GM15510 (cell line): Measurements from ENCODE around the gene CMC2.

Experiments
- POLR2A ChIP-seq: IDR thresholded peaks from 3 replicates; pipeline ENCODE4 v1.6.1; 2011; ENCODE audit warnings: borderline replicate concordance; ENCODE audit not compliant: insufficient read length; ENCODE audit errors: extremely low read depth

The CMC2 gene

GRCh38 chr16:80971819-80972218 is 34.9 kb downstream of the CMC2 start:
- TF ChIP-seq POLR2A = no peak

DNA sequence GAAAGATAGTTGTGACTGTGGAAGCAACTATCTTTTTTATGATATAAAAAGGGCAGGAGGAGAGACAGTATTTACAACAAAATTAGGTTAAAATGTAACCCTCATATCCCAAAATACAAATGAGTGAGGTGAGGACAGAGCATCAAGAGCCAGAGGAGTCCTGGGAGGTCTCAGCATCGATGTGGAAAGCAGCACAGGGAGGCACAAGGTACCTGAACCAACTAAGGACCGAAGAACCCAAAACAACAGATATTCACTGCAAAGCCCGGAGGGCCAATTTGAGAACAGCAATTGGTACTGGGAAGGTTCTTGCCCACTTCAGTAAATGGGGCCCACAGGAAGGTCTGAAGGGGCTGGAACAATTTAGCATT is 37.6 kb downstream of the CMC2 start:
- TF ChIP-seq POLR2A = no peak

DNA sequence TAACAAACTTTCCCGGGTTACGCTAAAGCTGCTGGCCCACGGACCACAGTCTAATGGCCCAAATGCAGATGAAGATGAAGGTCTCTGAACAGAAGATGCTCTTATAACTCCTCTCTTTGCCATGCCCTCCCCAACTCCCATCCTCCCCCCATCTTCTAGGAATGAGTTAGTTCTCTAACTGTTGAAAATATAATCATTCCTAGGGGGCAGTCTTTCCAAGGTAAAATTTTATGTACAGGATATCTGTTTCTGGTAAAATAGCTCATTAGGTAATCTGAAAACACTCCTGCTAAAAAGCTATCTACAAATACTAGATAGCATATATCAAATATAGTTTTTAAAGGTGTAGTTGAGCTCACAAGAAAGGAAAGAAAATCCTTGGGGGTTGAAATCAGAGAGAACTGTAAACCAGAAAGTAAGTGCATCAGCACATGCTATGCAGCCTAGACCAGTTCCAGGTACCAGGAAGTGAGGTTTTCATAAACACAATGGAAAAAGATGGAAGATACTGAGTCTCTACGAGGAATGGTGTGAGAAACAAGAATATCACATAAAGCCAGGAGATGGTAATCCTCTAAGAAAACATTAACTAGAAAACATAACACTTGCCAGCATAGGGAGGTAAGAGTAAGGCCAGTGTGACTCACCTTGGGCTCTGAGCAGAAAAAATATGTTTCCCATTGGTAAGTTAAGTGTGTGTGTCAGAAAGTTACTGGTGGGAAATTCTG is 38.1 kb downstream of the CMC2 start:
- no peak for TF ChIP-seq POLR2A

- no peak for TF ChIP-seq POLR2A
These were observed 40.1 kb downstream of the CMC2 start for GRCh38 chr16:80966617-80967016.

DNA sequence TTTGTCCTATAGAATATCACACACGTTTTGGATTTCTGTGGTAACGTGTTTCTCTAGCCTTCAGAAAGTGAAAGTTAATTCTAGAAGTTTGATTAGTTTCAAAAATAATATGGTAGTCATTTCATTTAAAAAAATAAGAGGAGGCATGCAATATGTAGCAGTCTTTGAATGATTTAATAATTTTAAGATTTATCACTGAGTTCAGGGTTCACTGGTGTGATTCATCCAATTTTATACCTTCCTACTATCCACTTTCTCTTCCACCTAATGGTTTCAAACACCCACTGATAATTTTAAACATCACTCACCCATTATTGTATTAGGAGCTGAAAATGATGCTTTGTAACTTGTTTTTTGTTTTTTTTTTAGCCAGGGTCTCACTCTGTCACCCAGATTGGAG is 42.3 kb downstream of the CMC2 start:
- no peak for TF ChIP-seq POLR2A

DNA sequence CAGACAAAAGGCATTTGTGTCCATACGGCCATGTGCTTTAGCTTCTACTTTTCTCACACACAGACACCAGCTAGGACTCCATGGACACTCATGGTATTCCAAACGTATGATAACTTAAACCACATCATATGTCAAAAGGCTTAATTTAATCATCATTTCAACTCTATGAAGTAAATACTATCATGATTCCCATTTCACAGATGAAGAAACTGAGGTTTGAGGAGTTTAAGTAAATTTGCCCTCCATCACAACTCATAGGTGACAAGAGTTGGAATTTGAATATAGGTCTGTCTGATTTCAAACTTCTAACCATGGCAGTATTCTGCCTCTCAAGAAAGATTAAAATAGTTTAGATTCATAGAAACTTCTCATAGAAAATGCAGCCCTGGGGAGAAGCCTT is 43.8 kb downstream of the CMC2 start:
- TF ChIP-seq POLR2A = no peak

- TF ChIP-seq POLR2A = no peak
These were observed 48.4 kb downstream of the CMC2 start for GRCh38 chr16:80958284-80958683.

- no peak for TF ChIP-seq POLR2A
These were observed 51.7 kb downstream of the CMC2 start for GRCh38 chr16:80954985-80955384.

GRCh38 chr16:80948886-80949493 is 57.7 kb downstream of the CMC2 start:
- no peak for TF ChIP-seq POLR2A

DNA sequence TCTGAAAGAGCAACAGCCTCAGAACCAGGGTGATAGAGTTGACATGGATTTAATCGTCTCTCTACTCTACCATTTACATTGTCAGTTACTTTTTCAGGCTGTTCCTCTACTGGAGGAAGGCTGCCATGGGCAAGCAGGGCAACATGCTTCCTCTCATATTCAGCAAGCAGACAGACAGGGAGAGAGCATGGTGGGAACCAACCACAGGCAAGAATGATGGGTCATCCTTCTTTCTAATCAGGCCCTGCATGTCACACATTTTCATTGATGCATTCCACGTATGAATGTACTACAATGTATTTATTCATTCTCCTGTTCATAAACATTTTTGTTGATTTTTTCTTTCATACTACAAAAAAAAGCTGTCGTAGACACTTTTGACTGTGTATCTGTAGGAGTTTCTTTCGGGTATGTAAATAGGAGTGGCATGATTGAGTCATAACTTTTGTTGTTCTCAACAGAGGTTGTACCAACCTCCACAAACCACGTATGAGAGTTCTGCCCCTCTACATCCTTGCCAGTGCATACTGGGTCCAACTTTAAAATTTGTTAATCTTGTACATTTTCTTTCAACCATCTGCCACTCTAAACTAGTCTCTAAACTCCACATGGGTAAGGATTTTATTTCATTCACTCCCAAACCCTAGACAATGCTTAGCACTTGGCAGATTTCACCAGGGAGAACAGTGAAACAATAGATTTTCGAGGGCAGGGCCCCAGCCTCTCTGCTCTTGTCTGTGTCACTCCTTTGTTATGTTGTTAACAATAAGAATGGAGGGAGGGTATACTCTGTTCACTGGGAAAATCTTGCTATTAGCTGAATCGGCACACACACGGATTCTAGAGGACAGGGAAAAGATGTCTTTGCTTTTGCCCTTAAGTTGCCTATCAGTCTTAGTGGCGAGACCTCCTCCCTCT is 58.7 kb downstream of the CMC2 start:
- no peak for TF ChIP-seq POLR2A

GRCh38 chr16:80947239-80947638 is 59.4 kb downstream of the CMC2 start:
- no peak for TF ChIP-seq POLR2A

DNA sequence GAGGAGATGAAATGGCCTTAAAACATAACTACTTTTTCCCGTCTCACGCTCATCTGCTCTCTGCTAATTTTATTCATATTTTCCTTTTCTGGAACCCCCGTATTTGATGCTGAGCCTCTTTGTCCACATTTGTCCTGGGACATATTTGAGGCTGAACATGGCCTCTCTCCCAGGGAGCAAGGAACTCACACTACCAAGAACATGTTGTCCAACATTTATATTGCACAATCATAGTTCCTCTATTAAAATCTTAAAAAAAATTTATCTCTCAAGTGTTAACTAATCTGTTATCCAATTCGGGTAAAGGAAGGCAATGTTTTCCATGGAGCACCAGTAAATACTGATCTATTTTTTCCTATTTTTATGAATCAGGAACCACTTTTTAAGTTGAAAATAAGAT is 60.2 kb downstream of the CMC2 start:
- no peak for TF ChIP-seq POLR2A

DNA sequence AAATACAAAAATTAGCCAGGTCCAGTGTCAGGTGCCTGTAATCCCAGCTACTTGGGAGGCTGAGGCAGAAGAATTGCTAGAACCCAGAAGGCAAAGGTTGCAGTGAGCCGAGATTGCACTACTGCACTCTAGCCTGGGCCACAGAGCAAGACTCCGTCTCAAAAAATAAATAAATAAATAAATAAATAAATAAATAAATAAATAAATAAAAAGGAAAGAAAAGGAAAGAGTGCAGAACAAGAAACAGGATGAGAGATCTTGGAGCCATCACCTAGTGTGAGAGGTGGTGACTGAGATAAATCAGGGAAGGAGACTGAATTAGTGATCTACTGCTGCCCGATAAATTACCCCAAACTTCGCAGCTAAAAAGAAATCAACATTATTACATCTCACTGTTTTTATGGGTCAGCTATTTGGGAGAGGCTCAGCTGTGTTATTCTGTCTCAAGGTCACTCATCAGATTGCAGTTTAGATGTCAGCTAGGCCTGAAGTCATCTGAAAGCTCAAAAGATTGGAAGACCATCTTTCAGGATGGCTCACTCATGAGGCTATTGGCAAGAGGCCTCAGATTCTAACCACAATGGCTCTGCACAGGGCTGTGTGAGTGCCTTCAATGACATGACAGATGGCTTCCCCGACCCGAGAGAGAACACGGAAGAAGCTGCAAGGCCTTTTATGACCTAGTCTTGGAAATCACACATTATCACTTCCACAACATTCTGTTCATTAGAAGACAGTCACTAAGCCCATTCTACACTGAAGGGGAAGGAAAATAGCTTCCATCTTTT is 66.4 kb downstream of the CMC2 start:
- no peak for TF ChIP-seq POLR2A

GRCh38 chr16:80938879-80939260 is 67.8 kb downstream of the CMC2 start:
- no peak for TF ChIP-seq POLR2A
